GM21723 (cell line): Measurements from ENCODE around the gene SETD2.
A peak's percentile ranks its signal among the peaks of the same experiment; 100 is the strongest.
"Not testable (repeated sequence)": the region's sequence is repeated elsewhere in the genome, so short reads cannot be mapped to it uniquely, and the experiment has no call there.

ENCODE experiments used
- ATAC-seq: cut with Tn5 transposase; IDR thresholded peaks from one replicate; pipeline ENCODE4 v1.9.1; 2021; ENCODE audit warnings: mild to moderate bottlenecking, moderate library complexity; ENCODE audit not compliant: unreplicated experiment

Gene SETD2

GRCh38 chr3:47042231-47042791 is 121.6 kb downstream of the SETD2 start:
- no peak for ATAC-seq

- ATAC-seq, result no peak
Measured at GRCh38 chr3:47041114-47041513, 122.8 kb downstream of the SETD2 start.

GRCh38 chr3:47037302-47037701 is 126.6 kb downstream of the SETD2 start:
- ATAC-seq, result not testable (repeated sequence)

- no peak for ATAC-seq
Measured at GRCh38 chr3:47036145-47036544, 127.8 kb downstream of the SETD2 start.

GRCh38 chr3:47035645-47036044 is 128.3 kb downstream of the SETD2 start:
- no peak for ATAC-seq

GRCh38 chr3:47034868-47035489 is 128.9 kb downstream of the SETD2 start:
- no peak for ATAC-seq

GRCh38 chr3:47031041-47031440 is 132.9 kb downstream of the SETD2 start:
- ATAC-seq, result not testable (repeated sequence)

GRCh38 chr3:47028667-47029066 is 135.2 kb downstream of the SETD2 start:
- no peak for ATAC-seq

- no peak for ATAC-seq
Measured at GRCh38 chr3:47028146-47028545, 135.8 kb downstream of the SETD2 start.

GRCh38 chr3:47026432-47026831 is 137.5 kb downstream of the SETD2 start:
- ATAC-seq, result not testable (repeated sequence)

- ATAC-seq, result no peak
Measured at GRCh38 chr3:47024932-47025331, 139.0 kb downstream of the SETD2 start.

GRCh38 chr3:47022641-47023071 is 141.3 kb downstream of the SETD2 start:
- ATAC-seq, result no peak

GRCh38 chr3:47020311-47020710 is 143.6 kb downstream of the SETD2 start:
- ATAC-seq, result no peak

GRCh38 chr3:47019201-47019600 is 144.7 kb downstream of the SETD2 start:
- peak; percentile 78 for ATAC-seq

- no peak for ATAC-seq
Measured at GRCh38 chr3:47018269-47018611, 145.7 kb downstream of the SETD2 start.

- ATAC-seq, result no peak
Measured at GRCh38 chr3:47017504-47018268, 146.2 kb downstream of the SETD2 start.

- no peak for ATAC-seq
Measured at GRCh38 chr3:47016934-47017435, 146.9 kb downstream of the SETD2 start.

GRCh38 chr3:47016086-47016933 is 147.6 kb downstream of the SETD2 start:
- no peak for ATAC-seq

- ATAC-seq, result no peak
Measured at GRCh38 chr3:47015151-47015550, 148.8 kb downstream of the SETD2 start.

- no peak for ATAC-seq
Measured at GRCh38 chr3:47014036-47014435, 149.9 kb downstream of the SETD2 start.

- no peak for ATAC-seq
Measured at GRCh38 chr3:47013231-47013630, 150.7 kb downstream of the SETD2 start.
